HepG2 (cell line): ENCODE measurements around the gene SPHK1. TPM values are rescaled to one million over a fixed set of nuclear protein-coding genes. Genes with fewer than 3 reads are reported as not detected.

Experiments
- ASH2L ChIP-seq: fragments of 300-600, 200-600 bp; sonication (generic); IDR thresholded peaks from 2 replicates; pipeline ENCODE4 v1.7.0; 2017; ENCODE audit warnings: low read depth, mild to moderate bottlenecking, moderate library complexity, mixed read lengths, low read length; ENCODE audit not compliant: insufficient read length
- ETV5 ChIP-seq: IDR thresholded peaks from 2 replicates; pipeline ENCODE4 v1.6.1; 2018; ENCODE audit warnings: missing biosample characterization, missing genetic modification reagents, inconsistent platforms, borderline replicate concordance
- KDM6A ChIP-seq: IDR thresholded peaks from 2 replicates; pipeline ENCODE4 v1.6.1; 2016; ENCODE audit warnings: low read depth
- KLF9 ChIP-seq: IDR thresholded peaks from 2 replicates; pipeline ENCODE4 v1.6.1; 2016; ENCODE audit warnings: low read depth
- MBNL3 ChIP-seq: fragments of 250-450 bp; sonication (Bioruptor Pico); conservative IDR thresholded peaks from 2 replicates; pipeline ENCODE4 v1.8.0; 2022; ENCODE audit warnings: mild to moderate bottlenecking, inconsistent platforms
- TBL1XR1 ChIP-seq: fragments of 150-350 bp; IDR thresholded peaks from 2 replicates; pipeline ENCODE4 v1.6.1; 2014; ENCODE audit warnings: borderline replicate concordance, low read length; ENCODE audit not compliant: partially characterized antibody
- ZNF205 ChIP-seq: IDR thresholded peaks from 2 replicates; pipeline ENCODE4 v1.6.1; 2018; ENCODE audit warnings: missing biosample characterization, missing genetic modification reagents
- ZNF256 ChIP-seq: sonication (generic); formaldehyde crosslinking; conservative IDR thresholded peaks from 2 replicates; pipeline ENCODE4 v1.4.0; 2020; ENCODE audit warnings: missing genetic modification reagents
- ZNF746 ChIP-seq: sonication (generic); formaldehyde crosslinking; IDR thresholded peaks from 2 replicates; pipeline ENCODE4 v1.8.0; 2022; ENCODE audit warnings: mild to moderate bottlenecking, missing genetic modification reagents
- ZNF772 ChIP-seq: sonication (generic); formaldehyde crosslinking; IDR thresholded peaks from 2 replicates; pipeline ENCODE4 v1.5.0; 2020; ENCODE audit warnings: mild to moderate bottlenecking, missing genetic modification reagents
- polyA plus RNA-seq, 8 experiments: library from polyadenylated mRNA; depleted of rRNA in 3 of 8; stranded (reverse) in 7 of 8; unstranded in 1 of 8; fragments of >200 nt; fragmentation: Illumina TruSeq in 4 of 8; extraction: Trizol in 4 of 8; gene quantifications; 2 replicates each; pipeline versions ENCODE4 v1.2.1 to v1.2.3, GENCODE V29; 2011 to 2016; ENCODE audit warnings: low read depth in 4 of 8, missing spikeins in 1 of 8, mixed read lengths in 1 of 8; ENCODE audit not compliant: insufficient read depth in 1 of 8
- total RNA-seq, 5 experiments: library from RNA; depleted of rRNA; stranded (reverse); fragments of >200 nt; fragmentation: Illumina TruSeq; extraction: Trizol; gene quantifications; 2 replicates each; pipeline ENCODE4 v1.2.3, GENCODE V29; 2016; ENCODE audit warnings: low read depth in 1 of 5
- TF ChIP-seq, protein P1 (sequence below): sonication (generic); formaldehyde crosslinking; IDR thresholded peaks from 2 replicates; pipeline ENCODE4 v1.5.0; 2020; ENCODE audit warnings: mild to moderate bottlenecking, missing genetic modification reagents, borderline replicate concordance
- TF ChIP-seq, protein P2 (sequence below): IDR thresholded peaks from 2 replicates; pipeline ENCODE4 v1.6.1; 2016; ENCODE audit warnings: missing biosample characterization, missing genetic modification reagents, low read depth
- TF ChIP-seq, protein P3 (sequence below): sonication (generic); formaldehyde crosslinking; IDR thresholded peaks from 2 replicates; pipeline ENCODE4 v1.4.0; 2020; ENCODE audit warnings: missing genetic modification reagents, borderline replicate concordance
- TF ChIP-seq, protein P4 (sequence below): sonication (generic); formaldehyde crosslinking; IDR thresholded peaks from 2 replicates; pipeline ENCODE4 v1.4.0; 2020; ENCODE audit warnings: mild to moderate bottlenecking, low read depth, missing genetic modification reagents

Gene SPHK1
- total and polyA plus RNA-seq, 2 of the 13 experiments (the other 11 are each of a cell fraction or from before 2014, with no cell fraction given): 129 to 160 TPM

DNA sequence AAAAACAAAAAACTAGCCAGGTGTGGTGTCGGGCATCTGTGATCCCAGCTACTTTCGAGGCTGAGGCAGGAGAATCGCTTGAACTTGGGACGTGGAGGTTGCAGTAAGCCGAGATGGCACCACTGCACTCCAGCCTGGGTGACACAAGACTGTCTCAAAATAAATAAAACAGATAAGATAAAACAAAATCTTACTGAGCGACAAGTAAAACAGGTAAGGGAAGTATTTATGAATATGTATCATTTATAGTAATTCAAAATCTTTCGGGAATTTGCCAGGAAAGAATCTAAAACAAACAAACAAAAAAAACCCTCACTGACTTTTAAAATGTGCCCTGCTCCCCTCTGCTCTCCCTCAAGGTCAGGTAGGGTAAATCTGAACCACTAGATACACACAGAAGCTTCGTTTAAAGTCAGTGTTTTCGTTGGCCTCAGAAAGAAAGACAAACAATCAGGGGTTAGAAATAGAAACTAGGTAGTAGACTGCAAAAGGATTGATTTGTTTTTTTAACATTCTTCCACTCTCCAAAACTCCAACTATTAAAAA, 32.8 kb upstream of the SPHK1 start (continued):
- no peak for TF ChIP-seq KLF9 (CRISPR knock-in tag)
- TF ChIP-seq, protein P1, sequence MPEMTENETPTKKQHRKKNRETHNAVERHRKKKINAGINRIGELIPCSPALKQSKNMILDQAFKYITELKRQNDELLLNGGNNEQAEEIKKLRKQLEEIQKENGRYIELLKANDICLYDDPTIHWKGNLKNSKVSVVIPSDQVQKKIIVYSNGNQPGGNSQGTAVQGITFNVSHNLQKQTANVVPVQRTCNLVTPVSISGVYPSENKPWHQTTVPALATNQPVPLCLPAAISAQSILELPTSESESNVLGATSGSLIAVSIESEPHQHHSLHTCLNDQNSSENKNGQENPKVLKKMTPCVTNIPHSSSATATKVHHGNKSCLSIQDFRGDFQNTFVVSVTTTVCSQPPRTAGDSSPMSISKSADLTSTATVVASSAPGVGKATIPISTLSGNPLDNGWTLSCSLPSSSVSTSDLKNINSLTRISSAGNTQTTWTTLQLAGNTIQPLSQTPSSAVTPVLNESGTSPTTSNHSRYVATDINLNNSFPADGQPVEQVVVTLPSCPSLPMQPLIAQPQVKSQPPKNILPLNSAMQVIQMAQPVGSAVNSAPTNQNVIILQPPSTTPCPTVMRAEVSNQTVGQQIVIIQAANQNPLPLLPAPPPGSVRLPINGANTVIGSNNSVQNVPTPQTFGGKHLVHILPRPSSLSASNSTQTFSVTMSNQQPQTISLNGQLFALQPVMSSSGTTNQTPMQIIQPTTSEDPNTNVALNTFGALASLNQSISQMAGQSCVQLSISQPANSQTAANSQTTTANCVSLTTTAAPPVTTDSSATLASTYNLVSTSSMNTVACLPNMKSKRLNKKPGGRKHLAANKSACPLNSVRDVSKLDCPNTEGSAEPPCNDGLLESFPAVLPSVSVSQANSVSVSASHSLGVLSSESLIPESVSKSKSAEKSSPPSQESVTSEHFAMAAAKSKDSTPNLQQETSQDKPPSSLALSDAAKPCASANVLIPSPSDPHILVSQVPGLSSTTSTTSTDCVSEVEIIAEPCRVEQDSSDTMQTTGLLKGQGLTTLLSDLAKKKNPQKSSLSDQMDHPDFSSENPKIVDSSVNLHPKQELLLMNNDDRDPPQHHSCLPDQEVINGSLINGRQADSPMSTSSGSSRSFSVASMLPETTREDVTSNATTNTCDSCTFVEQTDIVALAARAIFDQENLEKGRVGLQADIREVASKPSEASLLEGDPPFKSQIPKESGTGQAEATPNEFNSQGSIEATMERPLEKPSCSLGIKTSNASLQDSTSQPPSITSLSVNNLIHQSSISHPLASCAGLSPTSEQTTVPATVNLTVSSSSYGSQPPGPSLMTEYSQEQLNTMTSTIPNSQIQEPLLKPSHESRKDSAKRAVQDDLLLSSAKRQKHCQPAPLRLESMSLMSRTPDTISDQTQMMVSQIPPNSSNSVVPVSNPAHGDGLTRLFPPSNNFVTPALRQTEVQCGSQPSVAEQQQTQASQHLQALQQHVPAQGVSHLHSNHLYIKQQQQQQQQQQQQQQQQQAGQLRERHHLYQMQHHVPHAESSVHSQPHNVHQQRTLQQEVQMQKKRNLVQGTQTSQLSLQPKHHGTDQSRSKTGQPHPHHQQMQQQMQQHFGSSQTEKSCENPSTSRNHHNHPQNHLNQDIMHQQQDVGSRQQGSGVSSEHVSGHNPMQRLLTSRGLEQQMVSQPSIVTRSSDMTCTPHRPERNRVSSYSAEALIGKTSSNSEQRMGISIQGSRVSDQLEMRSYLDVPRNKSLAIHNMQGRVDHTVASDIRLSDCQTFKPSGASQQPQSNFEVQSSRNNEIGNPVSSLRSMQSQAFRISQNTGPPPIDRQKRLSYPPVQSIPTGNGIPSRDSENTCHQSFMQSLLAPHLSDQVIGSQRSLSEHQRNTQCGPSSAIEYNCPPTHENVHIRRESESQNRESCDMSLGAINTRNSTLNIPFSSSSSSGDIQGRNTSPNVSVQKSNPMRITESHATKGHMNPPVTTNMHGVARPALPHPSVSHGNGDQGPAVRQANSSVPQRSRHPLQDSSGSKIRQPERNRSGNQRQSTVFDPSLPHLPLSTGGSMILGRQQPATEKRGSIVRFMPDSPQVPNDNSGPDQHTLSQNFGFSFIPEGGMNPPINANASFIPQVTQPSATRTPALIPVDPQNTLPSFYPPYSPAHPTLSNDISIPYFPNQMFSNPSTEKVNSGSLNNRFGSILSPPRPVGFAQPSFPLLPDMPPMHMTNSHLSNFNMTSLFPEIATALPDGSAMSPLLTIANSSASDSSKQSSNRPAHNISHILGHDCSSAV (CRISPR knock-in tag): no peak
- no peak; the same call in 1 of the 2 replicates for TF ChIP-seq ETV5
- TF ChIP-seq ZNF205 (CRISPR knock-in tag): no peak; the same call in 1 of the 2 replicates
- peak; percentile 79; the same call in 1 of the 2 replicates for TF ChIP-seq KDM6A (CRISPR knock-in tag)
- TF ChIP-seq, protein P2, sequence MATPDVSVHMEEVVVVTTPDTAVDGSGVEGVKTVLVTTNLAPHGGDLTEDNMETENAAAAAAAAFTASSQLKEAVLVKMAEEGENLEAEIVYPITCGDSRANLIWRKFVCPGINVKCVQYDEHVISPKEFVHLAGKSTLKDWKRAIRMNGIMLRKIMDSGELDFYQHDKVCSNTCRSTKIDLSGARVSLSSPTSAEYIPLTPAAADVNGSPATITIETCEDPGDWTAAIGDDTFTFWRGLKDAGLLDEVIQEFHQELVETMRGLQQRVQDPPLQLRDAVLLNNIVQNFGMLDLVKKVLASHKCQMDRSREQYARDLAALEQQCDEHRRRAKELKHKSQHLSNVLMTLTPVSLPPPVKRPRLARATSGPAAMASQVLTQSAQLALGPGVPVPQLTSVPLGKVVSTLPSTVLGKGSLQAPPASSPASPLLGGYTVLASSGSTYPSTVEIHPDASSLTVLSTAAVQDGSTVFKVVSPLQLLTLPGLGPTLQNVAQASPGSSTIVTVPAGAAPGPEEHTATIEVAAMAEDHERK (CRISPR knock-in tag): no peak
- no peak for TF ChIP-seq ZNF256 (CRISPR knock-in tag)
- TF ChIP-seq, protein P3, sequence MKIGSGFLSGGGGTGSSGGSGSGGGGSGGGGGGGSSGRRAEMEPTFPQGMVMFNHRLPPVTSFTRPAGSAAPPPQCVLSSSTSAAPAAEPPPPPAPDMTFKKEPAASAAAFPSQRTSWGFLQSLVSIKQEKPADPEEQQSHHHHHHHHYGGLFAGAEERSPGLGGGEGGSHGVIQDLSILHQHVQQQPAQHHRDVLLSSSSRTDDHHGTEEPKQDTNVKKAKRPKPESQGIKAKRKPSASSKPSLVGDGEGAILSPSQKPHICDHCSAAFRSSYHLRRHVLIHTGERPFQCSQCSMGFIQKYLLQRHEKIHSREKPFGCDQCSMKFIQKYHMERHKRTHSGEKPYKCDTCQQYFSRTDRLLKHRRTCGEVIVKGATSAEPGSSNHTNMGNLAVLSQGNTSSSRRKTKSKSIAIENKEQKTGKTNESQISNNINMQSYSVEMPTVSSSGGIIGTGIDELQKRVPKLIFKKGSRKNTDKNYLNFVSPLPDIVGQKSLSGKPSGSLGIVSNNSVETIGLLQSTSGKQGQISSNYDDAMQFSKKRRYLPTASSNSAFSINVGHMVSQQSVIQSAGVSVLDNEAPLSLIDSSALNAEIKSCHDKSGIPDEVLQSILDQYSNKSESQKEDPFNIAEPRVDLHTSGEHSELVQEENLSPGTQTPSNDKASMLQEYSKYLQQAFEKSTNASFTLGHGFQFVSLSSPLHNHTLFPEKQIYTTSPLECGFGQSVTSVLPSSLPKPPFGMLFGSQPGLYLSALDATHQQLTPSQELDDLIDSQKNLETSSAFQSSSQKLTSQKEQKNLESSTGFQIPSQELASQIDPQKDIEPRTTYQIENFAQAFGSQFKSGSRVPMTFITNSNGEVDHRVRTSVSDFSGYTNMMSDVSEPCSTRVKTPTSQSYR (CRISPR knock-in tag): peak; percentile 34; the same call in 1 of the 2 replicates
- TF ChIP-seq ZNF746: no peak
- no peak for TF ChIP-seq ZNF772
- TF ChIP-seq, protein P4, sequence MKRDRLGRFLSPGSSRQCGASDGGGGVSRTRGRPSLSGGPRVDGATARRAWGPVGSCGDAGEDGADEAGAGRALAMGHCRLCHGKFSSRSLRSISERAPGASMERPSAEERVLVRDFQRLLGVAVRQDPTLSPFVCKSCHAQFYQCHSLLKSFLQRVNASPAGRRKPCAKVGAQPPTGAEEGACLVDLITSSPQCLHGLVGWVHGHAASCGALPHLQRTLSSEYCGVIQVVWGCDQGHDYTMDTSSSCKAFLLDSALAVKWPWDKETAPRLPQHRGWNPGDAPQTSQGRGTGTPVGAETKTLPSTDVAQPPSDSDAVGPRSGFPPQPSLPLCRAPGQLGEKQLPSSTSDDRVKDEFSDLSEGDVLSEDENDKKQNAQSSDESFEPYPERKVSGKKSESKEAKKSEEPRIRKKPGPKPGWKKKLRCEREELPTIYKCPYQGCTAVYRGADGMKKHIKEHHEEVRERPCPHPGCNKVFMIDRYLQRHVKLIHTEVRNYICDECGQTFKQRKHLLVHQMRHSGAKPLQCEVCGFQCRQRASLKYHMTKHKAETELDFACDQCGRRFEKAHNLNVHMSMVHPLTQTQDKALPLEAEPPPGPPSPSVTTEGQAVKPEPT (CRISPR knock-in tag): no peak
- no peak for TF ChIP-seq MBNL3 (CRISPR knock-in tag)
- TF ChIP-seq TBL1XR1: no peak
- TF ChIP-seq ASH2L: no peak
